Measurements from ENCODE around the gene TSPY10. TPM values are rescaled to one million over a fixed set of nuclear protein-coding genes. Genes with fewer than 3 reads are reported as not detected.
"Not testable (repeated sequence)": the region's sequence is repeated elsewhere in the genome, so short reads cannot be mapped to it uniquely, and the experiment has no call there.

TSPY10 gene, protein sequence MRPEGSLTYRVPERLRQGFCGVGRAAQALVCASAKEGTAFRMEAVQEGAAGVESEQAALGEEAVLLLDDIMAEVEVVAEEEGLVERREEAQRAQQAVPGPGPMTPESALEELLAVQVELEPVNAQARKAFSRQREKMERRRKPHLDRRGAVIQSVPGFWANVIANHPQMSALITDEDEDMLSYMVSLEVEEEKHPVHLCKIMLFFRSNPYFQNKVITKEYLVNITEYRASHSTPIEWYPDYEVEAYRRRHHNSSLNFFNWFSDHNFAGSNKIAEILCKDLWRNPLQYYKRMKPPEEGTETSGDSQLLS
- total RNA-seq: not detected

DNA sequence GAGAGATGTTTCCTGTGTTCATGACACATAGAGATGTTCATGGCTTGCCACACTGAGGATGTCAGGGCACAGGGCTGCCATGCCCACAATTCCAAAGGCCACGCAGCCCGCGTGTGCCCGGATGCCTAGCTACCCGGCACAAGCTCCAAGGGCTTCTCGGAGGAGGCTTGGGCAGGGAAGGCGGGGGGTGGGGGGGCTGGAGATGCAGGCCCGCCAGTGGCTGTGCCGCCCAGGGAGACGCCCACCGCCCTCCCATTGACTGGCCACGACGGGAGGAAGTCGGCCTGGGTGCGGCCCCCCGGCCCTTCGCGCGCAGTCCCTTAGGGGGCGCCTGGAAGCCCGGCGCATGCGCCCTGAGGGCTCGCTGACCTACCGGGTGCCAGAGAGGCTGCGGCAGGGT is at the start of gene TSPY10:
TSPY10 (plus strand) TSS at position 301 of the 400 bp plus-strand sequence; CDS start at position 347, 46 bp downstream.
- DNase-seq: not testable (repeated sequence)

DNA sequence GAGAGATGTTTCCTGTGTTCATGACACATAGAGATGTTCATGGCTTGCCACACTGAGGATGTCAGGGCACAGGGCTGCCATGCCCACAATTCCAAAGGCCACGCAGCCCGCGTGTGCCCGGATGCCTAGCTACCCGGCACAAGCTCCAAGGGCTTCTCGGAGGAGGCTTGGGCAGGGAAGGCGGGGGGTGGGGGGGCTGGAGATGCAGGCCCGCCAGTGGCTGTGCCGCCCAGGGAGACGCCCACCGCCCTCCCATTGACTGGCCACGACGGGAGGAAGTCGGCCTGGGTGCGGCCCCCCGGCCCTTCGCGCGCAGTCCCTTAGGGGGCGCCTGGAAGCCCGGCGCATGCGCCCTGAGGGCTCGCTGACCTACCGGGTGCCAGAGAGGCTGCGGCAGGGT is 40.7 kb upstream of the TSPY10 start, which contains the start of gene TSPY9:
TSPY9 (plus strand) TSS at position 301 of the 400 bp plus-strand sequence; CDS start at position 347, 46 bp downstream.
- DNase-seq: not testable (repeated sequence)

DNA sequence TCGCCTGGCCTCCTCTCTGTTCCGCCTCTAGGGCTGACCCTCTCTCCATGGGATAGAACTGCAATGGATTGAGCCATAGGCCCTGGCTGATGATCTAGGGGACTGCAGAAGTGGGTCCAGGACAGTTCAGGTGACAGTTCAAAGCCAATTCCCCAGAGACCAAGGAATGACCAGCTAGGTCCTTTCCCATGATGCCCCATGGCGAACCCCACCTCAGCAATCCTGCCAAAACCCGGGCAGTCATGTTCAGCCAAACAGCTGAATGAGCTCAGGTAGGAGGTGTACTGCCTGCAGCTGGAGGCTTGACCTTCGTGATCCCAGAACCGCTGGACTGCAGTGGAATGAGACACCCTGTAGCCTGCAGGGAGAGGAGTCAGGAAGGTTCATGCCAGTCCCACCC is 23.3 kb upstream of the TSPY10 start:
- DNase-seq: not testable (repeated sequence)

DNA sequence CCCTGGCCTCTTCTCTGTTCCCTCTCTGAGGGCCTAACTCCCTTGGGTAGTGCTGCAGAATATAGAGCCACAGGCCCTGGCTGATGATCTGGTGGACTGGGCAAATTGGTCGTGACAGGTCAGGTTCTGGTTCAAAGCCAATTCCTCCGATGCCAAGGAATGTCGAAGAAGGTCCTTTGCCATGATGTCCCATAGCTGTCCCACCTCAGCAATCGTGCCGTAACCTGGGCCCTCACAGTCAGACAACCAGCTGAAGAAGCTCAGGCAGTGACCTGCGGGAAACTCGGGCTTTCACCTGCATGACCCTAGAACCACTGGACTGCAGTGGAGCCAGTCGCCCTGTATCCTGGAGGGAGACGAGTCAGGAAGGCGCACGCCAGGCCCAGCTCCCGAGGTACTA is 11.4 kb upstream of the TSPY10 start:
- DNase-seq: not testable (repeated sequence)
